HL-60 (cell line): ENCODE results near the gene ZMAT2.
"Not testable (repeated sequence)": the region's sequence is repeated elsewhere in the genome, so short reads cannot be mapped to it uniquely, and the experiment has no call there.

Experiments used
- DNase-seq, 2 experiments: peaks; one replicate each; pipeline ENCODE4 v3.0.0-alpha.2; 2010 to 2020; ENCODE audit warnings: low read depth in 1 of 2, low spot score in 1 of 2
- H3K27ac ChIP-seq: fragments of 250-450 bp; sonication (Bioruptor Pico); replicated peaks from 2 replicates; pipeline ENCODE4 v1.5.1; 2020; ENCODE audit warnings: mild to moderate bottlenecking, moderate library complexity
- H3K27me3 ChIP-seq: fragments of 250-450 bp; sonication (Bioruptor Pico); 2 replicates; pipeline ENCODE4 v1.5.1; 2021; ENCODE audit warnings: mild to moderate bottlenecking, moderate library complexity; ENCODE audit not compliant: insufficient read depth, poor library complexity, severe bottlenecking
- H3K4me3 ChIP-seq: replicated peaks from 2 replicates; pipeline ENCODE4 v1.5.1; 2011; ENCODE audit warnings: mild to moderate bottlenecking, control low read depth, low read length; ENCODE audit not compliant: insufficient read depth
- GABPA ChIP-seq: IDR thresholded peaks from 2 replicates; pipeline ENCODE4 v1.6.1; 2012; ENCODE audit warnings: low read depth
- POLR2AphosphoS5 ChIP-seq: IDR thresholded peaks from 2 replicates; pipeline ENCODE4 v1.6.1; 2012; ENCODE audit warnings: low read depth
- SPI1 ChIP-seq: IDR thresholded peaks from 2 replicates; pipeline ENCODE4 v1.6.1; 2012; ENCODE audit warnings: low read depth, mild to moderate bottlenecking, borderline replicate concordance
- long read RNA-seq: library from polyadenylated mRNA; unstranded; transcript quantifications from one replicate; pipeline ENCODE4 v2.0.0, GENCODE V29; 2020
- TF ChIP-seq, protein P1 (sequence below): IDR thresholded peaks from one replicate; pipeline ENCODE4 v1.5.1; 2011; ENCODE audit warnings: low read length, control low read depth, inconsistent platforms; ENCODE audit not compliant: insufficient read depth
- TF ChIP-seq, protein P2 (sequence below): IDR thresholded peaks from 2 replicates; pipeline ENCODE4 v1.6.1; 2012; ENCODE audit warnings: low read depth; ENCODE audit not compliant: insufficient replicate concordance

The ZMAT2 gene, protein sequence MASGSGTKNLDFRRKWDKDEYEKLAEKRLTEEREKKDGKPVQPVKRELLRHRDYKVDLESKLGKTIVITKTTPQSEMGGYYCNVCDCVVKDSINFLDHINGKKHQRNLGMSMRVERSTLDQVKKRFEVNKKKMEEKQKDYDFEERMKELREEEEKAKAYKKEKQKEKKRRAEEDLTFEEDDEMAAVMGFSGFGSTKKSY
- long read RNA-seq, transcript ZMAT2-201 (6 exons, 1,647 nt): major isoform, 81 of 84 reads
- long read RNA-seq, partial matches to known transcripts: 1 of 84 reads
- long read RNA-seq, other reads (novel, unspliced or antisense): 2 of 84 reads

- peak within 1 kb of the TSS; percentile 92 for H3K4me3 ChIP-seq
- no peaks in the 10 kb centered on the region for H3K27me3 ChIP-seq
- peak; percentile 98 to 99 for DNase-seq
- TF ChIP-seq, protein P1, sequence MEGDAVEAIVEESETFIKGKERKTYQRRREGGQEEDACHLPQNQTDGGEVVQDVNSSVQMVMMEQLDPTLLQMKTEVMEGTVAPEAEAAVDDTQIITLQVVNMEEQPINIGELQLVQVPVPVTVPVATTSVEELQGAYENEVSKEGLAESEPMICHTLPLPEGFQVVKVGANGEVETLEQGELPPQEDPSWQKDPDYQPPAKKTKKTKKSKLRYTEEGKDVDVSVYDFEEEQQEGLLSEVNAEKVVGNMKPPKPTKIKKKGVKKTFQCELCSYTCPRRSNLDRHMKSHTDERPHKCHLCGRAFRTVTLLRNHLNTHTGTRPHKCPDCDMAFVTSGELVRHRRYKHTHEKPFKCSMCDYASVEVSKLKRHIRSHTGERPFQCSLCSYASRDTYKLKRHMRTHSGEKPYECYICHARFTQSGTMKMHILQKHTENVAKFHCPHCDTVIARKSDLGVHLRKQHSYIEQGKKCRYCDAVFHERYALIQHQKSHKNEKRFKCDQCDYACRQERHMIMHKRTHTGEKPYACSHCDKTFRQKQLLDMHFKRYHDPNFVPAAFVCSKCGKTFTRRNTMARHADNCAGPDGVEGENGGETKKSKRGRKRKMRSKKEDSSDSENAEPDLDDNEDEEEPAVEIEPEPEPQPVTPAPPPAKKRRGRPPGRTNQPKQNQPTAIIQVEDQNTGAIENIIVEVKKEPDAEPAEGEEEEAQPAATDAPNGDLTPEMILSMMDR: no peak
- peak; percentile 91 for TF ChIP-seq POLR2AphosphoS5
- TF ChIP-seq, protein P2, sequence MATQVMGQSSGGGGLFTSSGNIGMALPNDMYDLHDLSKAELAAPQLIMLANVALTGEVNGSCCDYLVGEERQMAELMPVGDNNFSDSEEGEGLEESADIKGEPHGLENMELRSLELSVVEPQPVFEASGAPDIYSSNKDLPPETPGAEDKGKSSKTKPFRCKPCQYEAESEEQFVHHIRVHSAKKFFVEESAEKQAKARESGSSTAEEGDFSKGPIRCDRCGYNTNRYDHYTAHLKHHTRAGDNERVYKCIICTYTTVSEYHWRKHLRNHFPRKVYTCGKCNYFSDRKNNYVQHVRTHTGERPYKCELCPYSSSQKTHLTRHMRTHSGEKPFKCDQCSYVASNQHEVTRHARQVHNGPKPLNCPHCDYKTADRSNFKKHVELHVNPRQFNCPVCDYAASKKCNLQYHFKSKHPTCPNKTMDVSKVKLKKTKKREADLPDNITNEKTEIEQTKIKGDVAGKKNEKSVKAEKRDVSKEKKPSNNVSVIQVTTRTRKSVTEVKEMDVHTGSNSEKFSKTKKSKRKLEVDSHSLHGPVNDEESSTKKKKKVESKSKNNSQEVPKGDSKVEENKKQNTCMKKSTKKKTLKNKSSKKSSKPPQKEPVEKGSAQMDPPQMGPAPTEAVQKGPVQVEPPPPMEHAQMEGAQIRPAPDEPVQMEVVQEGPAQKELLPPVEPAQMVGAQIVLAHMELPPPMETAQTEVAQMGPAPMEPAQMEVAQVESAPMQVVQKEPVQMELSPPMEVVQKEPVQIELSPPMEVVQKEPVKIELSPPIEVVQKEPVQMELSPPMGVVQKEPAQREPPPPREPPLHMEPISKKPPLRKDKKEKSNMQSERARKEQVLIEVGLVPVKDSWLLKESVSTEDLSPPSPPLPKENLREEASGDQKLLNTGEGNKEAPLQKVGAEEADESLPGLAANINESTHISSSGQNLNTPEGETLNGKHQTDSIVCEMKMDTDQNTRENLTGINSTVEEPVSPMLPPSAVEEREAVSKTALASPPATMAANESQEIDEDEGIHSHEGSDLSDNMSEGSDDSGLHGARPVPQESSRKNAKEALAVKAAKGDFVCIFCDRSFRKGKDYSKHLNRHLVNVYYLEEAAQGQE: peak; percentile 78
- peak within 1 kb of the TSS; percentile 66 for H3K27ac ChIP-seq
Observed at GRCh38 chr5:140700177-140701144, at the start of gene ZMAT2. ZMAT2 (plus strand) TSS chr5:140700447; CDS start chr5:140700461, 14 bp downstream.

DNA sequence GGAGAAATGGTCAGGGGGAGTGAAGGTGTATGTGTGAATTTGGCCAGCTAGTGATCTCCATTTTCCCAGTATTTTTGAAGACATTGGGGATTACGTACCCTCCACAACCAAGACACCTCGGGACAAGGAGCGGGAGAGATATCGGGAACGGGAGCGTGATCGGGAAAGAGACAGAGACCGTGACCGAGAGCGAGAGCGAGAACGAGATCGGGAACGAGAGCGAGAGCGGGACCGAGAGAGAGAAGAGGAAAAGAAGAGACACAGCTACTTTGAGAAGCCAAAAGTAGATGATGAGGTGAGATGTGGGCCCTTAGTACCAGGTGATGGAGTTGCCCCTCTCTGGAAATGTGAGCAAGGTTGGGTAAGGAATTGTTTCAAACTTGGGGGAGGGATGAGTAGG is 41.4 kb upstream of the ZMAT2 start:
- H3K27me3 ChIP-seq: no peaks in the 10 kb centered on the region
- TF ChIP-seq, protein P1: no peak
- no peak for TF ChIP-seq SPI1
- no peak for TF ChIP-seq GABPA
- TF ChIP-seq, protein P2: no peak
- TF ChIP-seq POLR2AphosphoS5: no peak
- no peak overlapping the region for H3K4me3 ChIP-seq
- DNase-seq: no peak
- no peak overlapping the region for H3K27ac ChIP-seq

DNA sequence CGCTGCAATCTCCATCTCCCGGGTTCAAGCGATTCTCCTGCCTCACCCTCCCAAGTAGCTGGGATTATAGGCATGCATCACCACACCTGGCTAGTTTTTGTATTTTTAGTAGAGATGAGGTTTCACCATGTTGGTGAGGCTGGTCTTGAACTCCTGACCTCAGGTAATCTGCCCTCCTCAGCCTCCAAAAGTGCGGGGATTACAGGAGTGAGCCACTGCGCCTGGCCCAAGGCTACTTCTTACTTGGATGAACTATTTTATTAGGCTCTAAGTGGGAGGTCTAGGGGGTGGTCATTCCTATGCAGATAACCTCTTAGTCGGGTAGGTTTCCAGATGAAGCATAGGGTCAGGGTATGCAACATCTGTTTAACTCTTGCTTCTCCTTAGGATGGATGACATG is 39.9 kb upstream of the ZMAT2 start:
- not testable (repeated sequence) for H3K27me3 ChIP-seq, H3K4me3 ChIP-seq, H3K27ac ChIP-seq, DNase-seq

DNA sequence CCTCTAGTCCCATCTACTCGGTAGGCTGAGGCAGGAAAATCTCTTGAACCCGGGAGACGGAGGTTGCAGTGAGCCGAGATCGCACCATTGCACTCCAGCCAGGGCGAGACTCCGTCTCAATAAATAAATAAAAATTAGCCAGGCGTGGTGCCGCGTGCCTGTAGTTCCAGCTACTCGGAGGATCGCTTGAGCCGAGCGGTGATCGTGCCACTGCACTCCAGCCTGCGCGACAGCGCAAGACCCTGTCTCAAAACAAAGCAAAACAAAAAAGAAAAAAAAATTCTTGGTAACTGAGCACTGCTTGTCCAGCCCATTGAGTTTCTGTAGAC is 36.3 kb upstream of the ZMAT2 start:
- H3K4me3 ChIP-seq: peak overlapping the region; percentile 87
- TF ChIP-seq, protein P2: no peak
- TF ChIP-seq SPI1 (no peak), POLR2AphosphoS5 (no peak), GABPA (no peak)
- TF ChIP-seq, protein P1: no peak
- H3K27ac ChIP-seq: peak overlapping the region; percentile 80
- H3K27me3 ChIP-seq: no peaks in the 10 kb centered on the region
- no peak for DNase-seq
